ENCODE data around the gene PLLP.
"Not testable (repeated sequence)": the region's sequence is repeated elsewhere in the genome, so short reads cannot be mapped to it uniquely, and the experiment has no call there.

PLLP gene

GRCh38 chr16:57303021-57303909, 18.8 kb upstream of the PLLP start:
- DNase-seq (ENCODE audit: low read depth in 2 of 2) = no peak

- no peak for DNase-seq (ENCODE audit: low read depth in 2 of 2)
These were observed 16.8 kb upstream of the PLLP start for GRCh38 chr16:57301126-57301817.

GRCh38 chr16:57300387-57301125, 16.1 kb upstream of the PLLP start:
- peak; percentile 90 to 99 for DNase-seq (ENCODE audit: low read depth in 2 of 2)

GRCh38 chr16:57299719-57300386, 15.4 kb upstream of the PLLP start:
- DNase-seq (ENCODE audit: low read depth in 2 of 2) = peak; percentile 73 to 76

DNA sequence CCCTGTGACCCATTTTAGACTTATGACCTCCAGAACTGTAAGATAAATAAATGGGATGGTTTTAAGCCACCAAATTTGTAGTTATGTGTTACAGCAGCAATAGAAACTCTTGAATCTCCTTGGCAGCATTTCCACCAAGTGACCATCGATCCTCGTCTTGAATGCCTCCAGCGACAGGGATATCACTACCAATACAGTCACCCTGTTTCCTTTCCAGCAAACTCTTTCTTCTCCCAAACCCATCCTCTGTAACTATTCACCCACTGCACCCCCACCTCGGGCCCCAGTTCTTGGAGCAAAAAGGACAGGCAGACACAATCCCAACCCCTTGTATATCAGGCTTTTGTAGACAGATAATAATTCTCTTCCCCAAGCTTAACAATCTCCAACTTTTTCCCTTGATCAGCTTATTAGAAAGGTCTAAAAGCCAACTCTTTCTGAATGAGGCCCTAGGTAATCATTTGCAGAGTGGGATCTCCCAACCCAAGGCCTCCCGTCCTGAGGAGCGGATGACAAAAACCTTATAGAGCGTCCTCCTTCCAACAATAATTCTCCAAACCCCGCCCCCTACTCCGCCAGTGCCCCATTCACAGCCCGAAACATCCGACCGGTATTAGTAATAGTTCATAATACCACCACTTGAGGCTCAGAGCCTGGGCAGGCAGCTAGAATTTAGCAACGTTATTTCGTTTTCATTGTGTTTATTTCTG, 14.7 kb upstream of the PLLP start:
- DNase-seq (ENCODE audit: low read depth in 2 of 2) = no peak

- no peak for DNase-seq (ENCODE audit: low read depth in 2 of 2)
These were observed 13.4 kb upstream of the PLLP start for GRCh38 chr16:57297856-57298255.

- no peak for DNase-seq (ENCODE audit: low read depth in 2 of 2)
These were observed 5.2 kb upstream of the PLLP start for GRCh38 chr16:57289391-57290257.

DNA sequence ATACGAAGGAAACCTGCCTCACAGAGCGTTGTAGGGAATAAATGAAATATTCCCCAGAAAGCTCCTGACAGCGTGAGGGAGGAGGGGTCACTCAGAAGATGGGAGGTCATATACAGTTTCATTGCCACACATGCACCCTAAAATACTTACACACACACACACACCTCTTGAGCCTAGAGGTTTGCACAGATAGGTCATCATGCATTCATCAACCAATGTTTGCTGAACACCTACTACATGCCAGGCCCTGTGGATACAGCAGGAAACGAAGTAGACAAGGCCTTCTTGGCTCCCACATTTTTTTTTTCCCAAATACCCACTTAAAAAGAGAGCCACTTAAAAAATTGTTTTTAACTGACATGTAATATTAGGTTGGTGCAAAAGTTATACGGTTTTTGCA, 907 bp upstream of the PLLP start:
- no peak for DNase-seq (ENCODE audit: low read depth in 2 of 2)

DNA sequence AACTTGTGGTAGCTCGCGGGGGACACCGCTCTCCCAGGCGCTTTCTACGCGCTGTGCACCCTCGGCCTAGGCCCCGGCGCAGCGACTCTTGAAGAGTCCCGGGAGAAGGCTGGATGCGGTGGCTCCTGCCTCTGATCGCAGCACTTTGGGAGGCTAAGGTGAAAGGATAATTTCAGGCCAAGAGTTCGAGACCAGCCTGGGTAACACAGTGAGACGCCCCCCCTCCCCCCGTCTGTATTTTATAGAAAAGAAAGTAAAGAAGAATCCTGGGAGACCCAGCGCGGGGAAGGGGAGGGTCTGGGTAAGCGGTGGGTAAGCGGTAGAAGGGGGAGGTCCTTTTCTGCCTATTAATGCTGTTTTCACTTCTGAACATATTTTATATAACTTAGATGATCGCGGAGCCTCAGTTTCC, 486 bp upstream of the PLLP start:
- no peak for DNase-seq (ENCODE audit: low read depth in 2 of 2)

DNA sequence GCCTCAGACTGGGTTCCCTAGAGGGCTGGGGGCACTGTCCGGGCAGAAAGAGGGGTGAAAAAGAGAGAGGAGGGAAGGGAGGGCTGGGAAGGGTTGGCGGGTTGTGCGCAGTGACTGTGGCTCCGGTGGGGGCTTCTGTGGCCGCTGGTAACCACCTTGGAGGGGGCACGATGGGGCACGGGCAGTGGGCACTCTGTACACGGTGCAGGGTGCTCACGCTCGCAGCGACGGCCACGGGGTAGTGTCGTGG, 588 bp downstream of the PLLP start:
- DNase-seq (ENCODE audit: low read depth in 2 of 2) = no peak

- DNase-seq (ENCODE audit: low read depth in 2 of 2) = no peak
These were observed 1.1 kb downstream of the PLLP start for GRCh38 chr16:57283214-57283958.

- no peak for DNase-seq (ENCODE audit: low read depth in 2 of 2)
These were observed 1.8 kb downstream of the PLLP start for GRCh38 chr16:57282510-57283213.

- DNase-seq (ENCODE audit: low read depth in 2 of 2) = no peak
These were observed 2.7 kb downstream of the PLLP start for GRCh38 chr16:57281791-57282190.

DNA sequence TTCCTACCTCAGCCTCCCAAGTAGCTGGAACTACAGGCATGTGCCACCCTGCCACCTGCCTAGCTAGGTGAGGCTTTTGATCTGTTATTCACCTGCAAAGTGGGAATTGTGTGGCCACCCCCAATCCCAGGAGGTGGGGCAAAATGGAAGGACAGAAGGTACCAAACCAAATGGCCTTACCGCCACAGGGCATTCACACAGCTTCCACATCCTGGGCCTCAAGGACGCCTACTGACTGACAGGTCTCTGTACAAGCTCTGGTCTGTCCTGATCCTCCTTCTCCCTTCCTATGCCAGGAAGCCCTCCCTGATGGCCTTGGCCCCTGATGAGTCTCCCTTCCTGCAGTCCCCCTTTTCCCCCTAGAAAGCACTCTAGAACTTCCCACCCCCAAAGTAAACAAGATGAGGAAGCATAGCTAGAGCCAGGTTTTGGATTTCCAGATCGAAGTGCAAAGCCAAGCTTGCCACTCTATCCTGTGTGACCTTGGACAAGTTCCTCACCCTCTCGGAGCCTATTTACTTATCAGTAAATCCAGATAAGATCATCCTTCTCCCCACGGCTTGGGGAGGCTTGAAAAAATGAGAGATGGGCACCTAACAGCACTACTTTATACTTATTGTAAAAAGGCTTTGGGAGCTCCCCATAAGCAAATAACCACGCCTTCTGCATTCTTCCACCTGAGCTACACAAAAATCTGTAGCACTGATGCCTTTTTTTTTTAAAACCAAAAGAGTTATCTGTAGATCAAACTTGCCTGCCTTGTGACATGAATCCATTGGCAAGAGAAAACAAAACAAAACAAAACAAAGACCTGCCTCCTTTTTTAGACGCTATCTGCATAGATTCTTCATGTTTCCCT, 4.5 kb downstream of the PLLP start:
- no peak for DNase-seq (ENCODE audit: low read depth in 2 of 2)

DNA sequence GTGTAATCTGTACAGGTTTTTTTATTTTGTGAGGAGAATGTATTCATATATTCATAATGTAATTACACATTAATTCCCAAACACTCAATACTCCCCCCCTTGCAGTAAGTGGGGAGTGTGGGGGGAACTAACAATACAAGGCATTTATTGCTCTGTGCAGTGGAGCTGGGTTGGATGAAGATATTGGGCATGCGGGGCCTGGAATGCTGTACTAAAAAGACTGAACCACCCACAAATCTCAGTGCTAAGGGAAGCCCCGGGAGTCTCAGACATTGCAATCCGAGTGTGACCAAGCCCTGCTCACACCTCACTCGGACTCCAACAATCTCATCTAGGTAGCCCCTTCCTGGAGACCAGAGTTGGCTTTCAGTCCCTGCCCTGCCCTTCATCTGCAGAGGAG, 6.0 kb downstream of the PLLP start:
- no peak for DNase-seq (ENCODE audit: low read depth in 2 of 2)

- no peak for DNase-seq (ENCODE audit: low read depth in 2 of 2)
These were observed 6.9 kb downstream of the PLLP start for GRCh38 chr16:57277586-57277985.

DNA sequence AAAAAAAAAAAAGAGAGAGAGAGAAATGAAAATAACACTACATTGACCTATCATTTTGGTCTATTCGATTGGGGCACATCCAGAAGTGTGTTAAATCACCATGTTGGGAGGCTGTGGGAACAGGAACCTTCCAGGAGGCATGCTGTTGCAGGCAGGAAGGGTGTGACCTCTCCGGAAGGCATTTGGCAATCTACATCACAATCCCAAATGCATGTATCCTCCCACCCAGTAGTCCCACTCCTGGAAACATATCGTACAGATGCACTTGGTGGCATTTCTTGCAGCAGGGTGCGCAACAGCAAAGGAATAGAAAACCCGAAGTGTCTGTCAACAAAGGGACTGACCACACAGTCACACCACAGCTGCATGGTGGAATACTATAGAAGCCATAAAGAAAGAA, 7.9 kb downstream of the PLLP start:
- no peak for DNase-seq (ENCODE audit: low read depth in 2 of 2)

GRCh38 chr16:57275946-57276345, 8.5 kb downstream of the PLLP start:
- DNase-seq (ENCODE audit: low read depth in 2 of 2) = not testable (repeated sequence)

Data from stimulated activated CD4-positive, alpha-beta T cell treated with anti-CD3 and anti-CD28 coated beads, Interleukin-1b, Interleukin-23, amount 100 ng/mL, for 4 hours (primary cell).